Upper lobe of left lung (tissue), 6 donors: Measurements from ENCODE around the gene NEURL1. TPM values are rescaled to one million over a fixed set of nuclear protein-coding genes. Genes with fewer than 3 reads are reported as not detected.

ENCODE experiments used
- ATAC-seq, 2 donors: fragments of 200-7000 bp; cut with Tn5 transposase; one replicate each; pipeline ENCODE4 v1.9.1; 2022; ENCODE audit warnings: mild to moderate bottlenecking in 2 of 2, moderate library complexity in 2 of 2; ENCODE audit not compliant: low FRiP score in 2 of 2
- DNase-seq, 2 donors: peaks; one replicate each; pipeline ENCODE4 v3.0.0-alpha.2; 2019 to 2020
- H3K27ac ChIP-seq, 4 donors: fragments of 200-600 bp; sonication (generic); one replicate each; pipeline ENCODE4 v1.5.1; 2016 to 2019
- H3K27me3 ChIP-seq, 4 donors: fragments of 200-600 bp; sonication (generic); one replicate each; pipeline ENCODE4 v1.5.1; 2017 to 2019
- H3K36me3 ChIP-seq, 4 donors: fragments of 200-600 bp; sonication (generic); one replicate each; pipeline ENCODE4 v1.5.1; 2016 to 2019
- H3K4me1 ChIP-seq, 4 donors: fragments of 200-600 bp; sonication (generic); one replicate each; pipeline ENCODE4 v1.5.1; 2018 to 2019
- H3K4me3 ChIP-seq, 4 donors: fragments of 200-600 bp; sonication (generic); one replicate each; pipeline ENCODE4 v1.5.1; 2017 to 2019; ENCODE audit warnings: mild to moderate bottlenecking in 2 of 4, moderate library complexity in 1 of 4
- H3K9me3 ChIP-seq, 4 donors: fragments of 200-600 bp; sonication (generic); one replicate each; pipeline ENCODE4 v1.5.1; 2018 to 2019
- EP300 ChIP-seq, 4 donors: sonication (generic); formaldehyde crosslinking; IDR thresholded peaks; one replicate each; pipeline ENCODE4 v1.5.1; 2017; ENCODE audit warnings: antibody characterized with exemption in 4 of 4, control low read depth in 2 of 4
- POLR2A ChIP-seq, 4 donors: fragments of 450-650 bp; IDR thresholded peaks; one replicate each; pipeline ENCODE4 v1.5.1; 2016 to 2017; ENCODE audit warnings: antibody characterized with exemption in 4 of 4, mild to moderate bottlenecking in 2 of 4
- POLR2AphosphoS5 ChIP-seq, 2 donors: sonication (generic); formaldehyde crosslinking; IDR thresholded peaks; one replicate each; pipeline ENCODE4 v1.5.1; 2017; ENCODE audit warnings: antibody characterized with exemption in 2 of 2
- WGBS, 2 donors: methylation state at CpG; one replicate each; pipeline ENCODE4 v1.1.5; 2017 to 2018; 5-methylcytosine and 5-hydroxymethylcytosine counted together
- total RNA-seq, 6 donors: library from RNA; depleted of rRNA in 4 of 6; stranded (reverse); fragments of >200 nt in 4 of 6; gene quantifications; one replicate each; pipeline versions ENCODE4 v1.1.0 to v1.2.1, GENCODE V29; 2016 to 2021
- TF ChIP-seq, protein P1 (sequence below), 6 experiments: fragments of 450-650 bp in 4 of 6; fragments of 200-600 bp in 2 of 6; sonication (generic) in 2 of 6; IDR thresholded peaks; one replicate each; pipeline ENCODE4 v1.5.1; 2016 to 2019; ENCODE audit warnings: antibody characterized with exemption in 6 of 6
- donor health status: DM: no; HTN: no; CAD: no; lungs with moderate emphysema.
- donor health status: DM: no; HTN: yes; CAD: no; lungs with severe emphysema.

NEURL1 gene
- total RNA-seq, 6 donors from 2014 or later, result 0.22 to 1.1 (median 0.80) TPM; not detected in 1

DNA sequence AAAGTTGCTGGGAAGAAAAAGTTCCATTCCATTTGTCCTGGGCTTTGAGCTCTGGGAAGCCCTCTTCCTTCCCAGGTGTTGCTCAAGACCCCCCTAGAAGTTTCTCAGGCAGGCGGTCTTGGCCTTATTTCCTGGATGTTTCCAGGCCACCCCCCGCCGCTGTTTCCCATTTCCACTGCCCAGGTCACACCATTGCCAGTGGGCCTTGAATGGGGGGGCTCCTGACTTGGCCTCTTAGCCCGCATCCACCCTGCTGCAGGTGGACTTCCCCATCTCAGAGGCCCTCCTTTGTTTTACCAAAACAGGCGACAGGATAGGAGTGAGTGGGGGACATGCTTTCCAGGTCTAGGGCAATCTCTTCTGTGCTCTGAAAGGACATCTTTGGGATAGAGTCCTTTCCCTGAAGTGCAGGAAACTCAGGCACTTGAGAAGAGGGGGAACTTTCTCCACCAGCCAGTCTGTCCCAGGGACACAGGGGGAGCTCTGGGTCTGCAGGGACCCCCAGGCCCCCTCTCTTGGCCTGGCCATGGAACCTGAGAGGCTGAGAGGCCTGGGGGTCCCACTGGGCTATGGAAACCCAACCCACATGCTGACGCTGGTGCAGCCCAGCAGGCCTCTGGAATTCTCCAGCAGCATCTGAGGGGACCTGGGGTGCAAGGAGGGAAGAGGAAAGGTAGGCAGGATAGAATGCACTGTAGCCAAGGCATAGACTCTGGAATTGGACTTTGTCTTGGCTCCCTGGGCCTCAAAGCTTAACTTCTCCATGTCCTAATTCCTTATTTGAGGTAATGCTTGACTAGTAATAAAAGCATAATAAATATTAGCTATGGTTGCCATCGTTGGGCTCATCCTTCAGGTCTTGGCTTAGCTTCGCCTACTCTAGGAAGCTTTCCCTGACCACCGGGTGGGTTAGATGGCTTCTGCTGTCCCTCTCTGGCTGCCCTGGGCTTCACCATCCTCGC lies 17.6 kb downstream of the NEURL1 start:
- Histone ChIP-seq H3K9me3 (no peaks in the 10 kb centered on the region), H3K36me3 (no peaks in the 10 kb centered on the region), H3K4me1 (no peaks in the 10 kb centered on the region), H3K4me3 (no peak overlapping the region), H3K27ac (no peak overlapping the region), H3K27me3 (peaks cover 0 to 3% (median 0%) of the 10 kb centered on the region in 4 donors)
- TF ChIP-seq, protein P1, sequence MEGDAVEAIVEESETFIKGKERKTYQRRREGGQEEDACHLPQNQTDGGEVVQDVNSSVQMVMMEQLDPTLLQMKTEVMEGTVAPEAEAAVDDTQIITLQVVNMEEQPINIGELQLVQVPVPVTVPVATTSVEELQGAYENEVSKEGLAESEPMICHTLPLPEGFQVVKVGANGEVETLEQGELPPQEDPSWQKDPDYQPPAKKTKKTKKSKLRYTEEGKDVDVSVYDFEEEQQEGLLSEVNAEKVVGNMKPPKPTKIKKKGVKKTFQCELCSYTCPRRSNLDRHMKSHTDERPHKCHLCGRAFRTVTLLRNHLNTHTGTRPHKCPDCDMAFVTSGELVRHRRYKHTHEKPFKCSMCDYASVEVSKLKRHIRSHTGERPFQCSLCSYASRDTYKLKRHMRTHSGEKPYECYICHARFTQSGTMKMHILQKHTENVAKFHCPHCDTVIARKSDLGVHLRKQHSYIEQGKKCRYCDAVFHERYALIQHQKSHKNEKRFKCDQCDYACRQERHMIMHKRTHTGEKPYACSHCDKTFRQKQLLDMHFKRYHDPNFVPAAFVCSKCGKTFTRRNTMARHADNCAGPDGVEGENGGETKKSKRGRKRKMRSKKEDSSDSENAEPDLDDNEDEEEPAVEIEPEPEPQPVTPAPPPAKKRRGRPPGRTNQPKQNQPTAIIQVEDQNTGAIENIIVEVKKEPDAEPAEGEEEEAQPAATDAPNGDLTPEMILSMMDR (IDR thresholded peaks at IDR 0.05), result no peak
- no peak for TF ChIP-seq EP300 (IDR thresholded peaks at IDR 0.05)
- TF ChIP-seq POLR2A (IDR thresholded peaks at IDR 0.05), result no peak
- no peak for TF ChIP-seq POLR2AphosphoS5 (IDR thresholded peaks at IDR 0.05)
- no peak for ATAC-seq
- peak in 1 of 2 donors; percentile 23 for DNase-seq
- 90 to 94% methylated on average over 9 to 10 of the region's 10 CpGs for WGBS, 2 donors

DNA sequence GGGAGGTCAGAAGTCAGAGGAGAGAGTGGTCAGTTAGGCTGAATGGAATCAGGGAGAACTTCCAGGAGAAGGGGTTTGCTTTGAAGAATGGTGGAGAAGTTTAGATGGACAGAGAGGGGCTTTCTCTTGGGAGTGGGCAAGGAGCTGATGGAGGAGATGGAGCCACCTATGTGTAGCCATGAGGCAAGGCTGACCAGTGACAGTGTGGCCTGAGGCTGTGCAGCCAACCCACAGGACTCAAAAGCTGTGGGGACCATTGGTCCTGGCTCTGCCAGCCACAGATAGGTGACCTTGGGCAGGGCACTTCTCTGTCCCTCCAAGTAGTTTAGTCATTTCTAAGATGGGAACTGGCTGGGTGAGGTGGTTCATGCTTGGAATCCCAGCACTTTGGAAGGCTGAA lies 18.7 kb downstream of the NEURL1 start:
- TF ChIP-seq EP300 (IDR thresholded peaks at IDR 0.05) (no peak), POLR2A (IDR thresholded peaks at IDR 0.05) (no peak), POLR2AphosphoS5 (IDR thresholded peaks at IDR 0.05) (no peak)
- TF ChIP-seq, protein P1 (IDR thresholded peaks at IDR 0.05), result no peak
- H3K9me3 ChIP-seq, result no peaks in the 10 kb centered on the region
- no peak overlapping the region for H3K27ac ChIP-seq
- H3K36me3 ChIP-seq, result no peaks in the 10 kb centered on the region
- ATAC-seq (no peak), DNase-seq (no peak)
- no peaks in the 10 kb centered on the region for H3K4me1 ChIP-seq
- peaks cover 0 to 3% (median 0%) of the 10 kb centered on the region in 4 donors for H3K27me3 ChIP-seq
- H3K4me3 ChIP-seq, result no peak overlapping the region

- H3K4me1 ChIP-seq, result no peaks in the 10 kb centered on the region
- H3K4me3 ChIP-seq, result no peak overlapping the region
- H3K9me3 ChIP-seq, result no peaks in the 10 kb centered on the region
- DNase-seq, result peak; percentile 11 to 52
- no peaks in the 10 kb centered on the region for H3K27me3 ChIP-seq
- no peak overlapping the region for H3K27ac ChIP-seq
- no peak for TF ChIP-seq EP300 (IDR thresholded peaks at IDR 0.05)
- no peak for ATAC-seq
- WGBS, 2 donors, result 81 to 82% methylated on average over 12 to 13 of the region's 13 CpGs
- H3K36me3 ChIP-seq, result no peaks in the 10 kb centered on the region
Measured at GRCh38 chr10:103512591-103513379, 19.3 kb downstream of the NEURL1 start.

DNA sequence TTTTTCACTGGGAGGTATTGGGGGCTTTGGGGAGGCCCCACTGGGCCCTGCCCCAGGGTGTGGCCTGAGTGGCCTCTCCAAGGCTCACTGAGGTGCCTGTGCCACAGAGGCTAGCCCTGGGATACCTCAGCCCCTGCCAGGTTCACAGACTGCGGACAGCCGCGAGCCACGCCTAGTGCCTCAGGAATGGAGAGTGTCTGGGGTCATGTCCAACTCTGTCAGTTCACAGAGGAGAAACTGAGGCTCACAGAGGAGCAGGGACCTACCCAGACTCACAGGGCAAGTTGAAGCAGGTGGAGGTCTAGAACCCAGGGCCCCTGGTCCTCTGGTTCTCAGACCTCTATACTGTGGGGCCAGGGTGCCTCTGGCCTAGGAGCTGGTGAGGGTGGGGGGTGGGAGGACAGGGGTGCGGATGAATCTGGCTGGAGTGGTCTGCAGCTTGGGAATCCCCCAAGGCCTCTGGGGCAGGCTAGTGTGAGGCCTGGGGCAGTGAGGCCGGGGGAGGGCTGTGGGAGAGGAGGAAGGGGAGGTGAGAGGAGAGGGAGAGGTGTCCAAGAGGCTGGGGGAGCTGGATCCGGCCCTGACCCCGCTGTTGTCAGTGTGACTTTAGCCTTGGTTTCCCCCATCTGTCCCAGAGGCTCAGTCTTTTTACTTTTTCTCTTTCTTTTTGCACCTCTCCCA lies 20.0 kb downstream of the NEURL1 start:
- ATAC-seq, result peak in 1 of 2 donors; percentile 27
- H3K4me3 ChIP-seq, result no peak overlapping the region
- H3K9me3 ChIP-seq, result no peaks in the 10 kb centered on the region
- H3K4me1 ChIP-seq, result no peaks in the 10 kb centered on the region
- no peak overlapping the region for H3K27ac ChIP-seq
- TF ChIP-seq, protein P1 (IDR thresholded peaks at IDR 0.05), result no peak
- H3K36me3 ChIP-seq, result no peaks in the 10 kb centered on the region
- WGBS, 2 donors, result 89 to 98% methylated on average over 4 to 8 of the region's 8 CpGs
- DNase-seq, result peak; percentile 14 to 64
- H3K27me3 ChIP-seq, result no peaks in the 10 kb centered on the region

GRCh38 chr10:103514244-103514643 lies 20.7 kb downstream of the NEURL1 start:
- H3K27ac ChIP-seq, result no peak overlapping the region
- H3K27me3 ChIP-seq, result no peaks in the 10 kb centered on the region
- TF ChIP-seq POLR2AphosphoS5 (IDR thresholded peaks at IDR 0.05), result no peak
- no peak for TF ChIP-seq EP300 (IDR thresholded peaks at IDR 0.05)
- TF ChIP-seq POLR2A (IDR thresholded peaks at IDR 0.05), result no peak
- TF ChIP-seq, protein P1 (IDR thresholded peaks at IDR 0.05), result no peak
- H3K4me3 ChIP-seq, result no peak overlapping the region
- H3K4me1 ChIP-seq, result no peaks in the 10 kb centered on the region
- H3K36me3 ChIP-seq, result no peaks in the 10 kb centered on the region
- no peak for DNase-seq
- ATAC-seq, result no peak
- 91 to 96% methylated on average over 5 of the region's 5 CpGs for WGBS, 2 donors
- H3K9me3 ChIP-seq, result no peaks in the 10 kb centered on the region
